DOHH2 (cell line): ENCODE data around the gene LCP2.

Experiments used
- H3F3A ChIP-seq: fragments of 200-600 bp; sonication (generic), shearing (Covaris generic); 2 replicates; pipeline ENCODE4 v1.6.0; 2016; ENCODE audit warnings: antibody characterized with exemption, mild to moderate bottlenecking; ENCODE audit not compliant: control insufficient read depth, insufficient read depth
- H3K27ac ChIP-seq: fragments of 200-600 bp; sonication (generic); 2 replicates; pipeline ENCODE4 v1.5.1; 2014; ENCODE audit warnings: low read depth, mild to moderate bottlenecking, low read length, moderate library complexity
- H3K27me3 ChIP-seq: fragments of 200-600 bp; sonication (generic); 2 replicates; pipeline ENCODE4 v1.6.1; 2014; ENCODE audit warnings: mild to moderate bottlenecking, low read length, mixed read lengths; ENCODE audit not compliant: control insufficient read depth
- H3K36me3 ChIP-seq: fragments of 200-600 bp; sonication (generic); 2 replicates; pipeline ENCODE4 v1.6.1; 2014; ENCODE audit warnings: mild to moderate bottlenecking, low read length, moderate library complexity, mixed read lengths; ENCODE audit not compliant: control insufficient read depth
- H3K4me1 ChIP-seq: fragments of 200-600 bp; sonication (generic); 2 replicates; pipeline ENCODE4 v1.6.1; 2014; ENCODE audit warnings: mild to moderate bottlenecking, low read length, mixed read lengths; ENCODE audit not compliant: control insufficient read depth
- H3K4me2 ChIP-seq: fragments of 200-600 bp; sonication (generic); 2 replicates; pipeline ENCODE4 v1.6.0; 2014; ENCODE audit warnings: mild to moderate bottlenecking, low read length, moderate library complexity
- H3K4me3 ChIP-seq: fragments of 200-600 bp; sonication (generic); 2 replicates; pipeline ENCODE4 v1.5.1; 2014; ENCODE audit warnings: mild to moderate bottlenecking, low read length, mixed read lengths
- H3K79me2 ChIP-seq: fragments of 200-600 bp; sonication (generic); 2 replicates; pipeline ENCODE4 v1.6.1; 2014; ENCODE audit warnings: mild to moderate bottlenecking, low read length, mixed read lengths; ENCODE audit not compliant: control insufficient read depth
- H3K9me2 ChIP-seq: fragments of 200-600 bp; sonication (generic); replicated peaks from 2 replicates; pipeline ENCODE4 v1.6.1; 2014; ENCODE audit warnings: mild to moderate bottlenecking, low read length, mixed read lengths; ENCODE audit not compliant: control insufficient read depth
- H3K9me3 ChIP-seq: fragments of 200-600 bp; sonication (generic); 2 replicates; pipeline ENCODE4 v1.6.1; 2014; ENCODE audit warnings: antibody characterized with exemption, low read length, mixed read lengths; ENCODE audit not compliant: control insufficient read depth, insufficient read depth
- H4K20me1 ChIP-seq: fragments of 200-600 bp; sonication (generic); 2 replicates; pipeline ENCODE4 v1.6.0; 2014; ENCODE audit warnings: low read depth, mild to moderate bottlenecking, antibody characterized with exemption, low read length, moderate library complexity; ENCODE audit not compliant: control insufficient read depth, insufficient read depth
- EZH2phosphoT487 ChIP-seq: fragments of 200-600 bp; sonication (generic); IDR thresholded peaks from 2 replicates; pipeline ENCODE4 v1.6.1; 2017; ENCODE audit warnings: borderline replicate concordance, mild to moderate bottlenecking, antibody characterized with exemption, low read length, moderate library complexity, mixed read lengths
- TF ChIP-seq, protein P1 (sequence below): fragments of 200-600 bp; sonication (generic); IDR thresholded peaks from one replicate; pipeline ENCODE4 v1.5.1; 2014; ENCODE audit warnings: antibody characterized with exemption, mild to moderate bottlenecking, low read depth, low read length; ENCODE audit not compliant: poor library complexity, severe bottlenecking

Gene LCP2

GRCh38 chr5:170306381-170306831 is 8.8 kb upstream of the LCP2 start:
- Histone ChIP-seq H3K36me3 (no peaks in the 10 kb centered on the region), H4K20me1 (no peaks in the 10 kb centered on the region), H3K9me2 (no peaks in the 10 kb centered on the region), H3K4me2 (no peak overlapping the region), H3K4me3 (no peak overlapping the region), H3K4me1 (peaks cover 8% of the 10 kb centered on the region), H3K9me3 (no peaks in the 10 kb centered on the region), H3K27me3 (peaks cover 12% of the 10 kb centered on the region), H3K79me2 (no peaks in the 10 kb centered on the region), H3K27ac (no peak overlapping the region), H3F3A (no peaks in the 10 kb centered on the region)
- TF ChIP-seq, protein P1, sequence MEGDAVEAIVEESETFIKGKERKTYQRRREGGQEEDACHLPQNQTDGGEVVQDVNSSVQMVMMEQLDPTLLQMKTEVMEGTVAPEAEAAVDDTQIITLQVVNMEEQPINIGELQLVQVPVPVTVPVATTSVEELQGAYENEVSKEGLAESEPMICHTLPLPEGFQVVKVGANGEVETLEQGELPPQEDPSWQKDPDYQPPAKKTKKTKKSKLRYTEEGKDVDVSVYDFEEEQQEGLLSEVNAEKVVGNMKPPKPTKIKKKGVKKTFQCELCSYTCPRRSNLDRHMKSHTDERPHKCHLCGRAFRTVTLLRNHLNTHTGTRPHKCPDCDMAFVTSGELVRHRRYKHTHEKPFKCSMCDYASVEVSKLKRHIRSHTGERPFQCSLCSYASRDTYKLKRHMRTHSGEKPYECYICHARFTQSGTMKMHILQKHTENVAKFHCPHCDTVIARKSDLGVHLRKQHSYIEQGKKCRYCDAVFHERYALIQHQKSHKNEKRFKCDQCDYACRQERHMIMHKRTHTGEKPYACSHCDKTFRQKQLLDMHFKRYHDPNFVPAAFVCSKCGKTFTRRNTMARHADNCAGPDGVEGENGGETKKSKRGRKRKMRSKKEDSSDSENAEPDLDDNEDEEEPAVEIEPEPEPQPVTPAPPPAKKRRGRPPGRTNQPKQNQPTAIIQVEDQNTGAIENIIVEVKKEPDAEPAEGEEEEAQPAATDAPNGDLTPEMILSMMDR = no peak
- no peak for TF ChIP-seq EZH2phosphoT487

GRCh38 chr5:170305646-170306025 is 8.1 kb upstream of the LCP2 start:
- Histone ChIP-seq H3K36me3 (no peaks in the 10 kb centered on the region), H3K27me3 (peaks cover 9% of the 10 kb centered on the region; the same call in 1 of the 2 replicates), H3K4me2 (no peak overlapping the region), H3K4me1 (peaks cover 8% of the 10 kb centered on the region), H4K20me1 (no peaks in the 10 kb centered on the region), H3K9me3 (no peaks in the 10 kb centered on the region), H3K9me2 (no peaks in the 10 kb centered on the region), H3F3A (no peaks in the 10 kb centered on the region), H3K79me2 (no peaks in the 10 kb centered on the region), H3K4me3 (no peak overlapping the region), H3K27ac (no peak overlapping the region)
- TF ChIP-seq, protein P1 = no peak
- TF ChIP-seq EZH2phosphoT487 = no peak

- Histone ChIP-seq H3K27me3 (peaks cover 9% of the 10 kb centered on the region; the same call in 1 of the 2 replicates), H3K36me3 (no peaks in the 10 kb centered on the region), H3K79me2 (no peaks in the 10 kb centered on the region), H3F3A (no peaks in the 10 kb centered on the region), H3K9me3 (no peaks in the 10 kb centered on the region), H3K27ac (no peak overlapping the region), H3K9me2 (no peaks in the 10 kb centered on the region), H4K20me1 (no peaks in the 10 kb centered on the region), H3K4me2 (no peak overlapping the region), H3K4me1 (peaks cover 8% of the 10 kb centered on the region), H3K4me3 (no peak overlapping the region)
- TF ChIP-seq, protein P1 = no peak
- no peak for TF ChIP-seq EZH2phosphoT487
Measured at GRCh38 chr5:170305016-170305645, 7.6 kb upstream of the LCP2 start.
